ENCODE data around the gene ACSM3. TPM values are rescaled to one million over a fixed set of nuclear protein-coding genes. Genes with fewer than 3 reads are reported as not detected.

The ACSM3 gene
- total RNA-seq, 1 donor from 2014 or later: 0.40 TPM

- TF ChIP-seq CTCF (conservative IDR thresholded peaks at IDR 0.05): no peak
- Mint-ChIP-seq H3K4me3 (no peak overlapping the region), H3K36me3 (ENCODE audit: low read depth) (peaks cover 4% of the 10 kb centered on the region), H3K4me1 (no peaks in the 10 kb centered on the region), H3K27ac (ENCODE audit: unreplicated experiment) (no peak overlapping the region), H3K27me3 (ENCODE audit: low read depth) (no peaks in the 10 kb centered on the region), H3K9me3 (no peaks in the 10 kb centered on the region)
- no peak for DNase-seq (ENCODE audit: low read depth, low spot score)
Measured at GRCh38 chr16:20846030-20846429, 82.2 kb downstream of the ACSM3 start.

GRCh38 chr16:20846551-20846950, 82.7 kb downstream of the ACSM3 start:
- Mint-ChIP-seq H3K4me3 (no peak overlapping the region), H3K9me3 (no peaks in the 10 kb centered on the region), H3K36me3 (ENCODE audit: low read depth) (peaks cover 4% of the 10 kb centered on the region), H3K27ac (ENCODE audit: unreplicated experiment) (no peak overlapping the region), H3K4me1 (no peaks in the 10 kb centered on the region), H3K27me3 (ENCODE audit: low read depth) (no peaks in the 10 kb centered on the region)
- no peak for TF ChIP-seq CTCF (conservative IDR thresholded peaks at IDR 0.05)
- no peak for DNase-seq (ENCODE audit: low read depth, low spot score)

Other genes with a start within 250 kb of the ACSM3 start
- gene ACSM2B, start 187.6 kb upstream of the ACSM3 start, total RNA-seq: not detected in 2 replicates
- not detected in 2 replicates for gene ACSM1, start 66.3 kb upstream of the ACSM3 start, total RNA-seq
- 41.5 and 43.0 TPM in 2 replicates for gene THUMPD1, start 22.2 kb upstream of the ACSM3 start, total RNA-seq
- gene ERI2, start 42.5 kb downstream of the ACSM3 start, total RNA-seq: 40.4 and 43.6 TPM in 2 replicates
- gene REXO5, start 42.5 kb downstream of the ACSM3 start, total RNA-seq: 9.5 and 10.1 TPM in 2 replicates
- gene DCUN1D3, start 136.3 kb downstream of the ACSM3 start, total RNA-seq: 13.4 and 13.5 TPM in 2 replicates
- gene LYRM1, start 136.8 kb downstream of the ACSM3 start, total RNA-seq: 20.4 and 20.8 TPM in 2 replicates

Measured in neural crest cell (in vitro differentiated cells).